GM04504 (cell line): ENCODE results near the gene ANKRD27.
"Not testable (repeated sequence)": the region's sequence is repeated elsewhere in the genome, so short reads cannot be mapped to it uniquely, and the experiment has no call there.

Experiments used
- DNase-seq: peaks from one replicate; pipeline ENCODE4 v3.0.0-alpha.2; 2012; ENCODE audit warnings: low read depth

The ANKRD27 gene

GRCh38 chr19:32599736-32600157 is 75.2 kb downstream of the ANKRD27 start:
- peak; percentile 12 for DNase-seq

- no peak for DNase-seq
Measured at GRCh38 chr19:32599258-32599657, 75.7 kb downstream of the ANKRD27 start.

- no peak for DNase-seq
Measured at GRCh38 chr19:32598022-32598421, 77.0 kb downstream of the ANKRD27 start.

GRCh38 chr19:32595491-32595890 is 79.5 kb downstream of the ANKRD27 start:
- no peak for DNase-seq

GRCh38 chr19:32594021-32594420 is 81.0 kb downstream of the ANKRD27 start:
- DNase-seq, result no peak

- DNase-seq, result not testable (repeated sequence)
Measured at GRCh38 chr19:32587747-32588504, 87.1 kb downstream of the ANKRD27 start.

- DNase-seq, result no peak
Measured at GRCh38 chr19:32581705-32582179, 93.2 kb downstream of the ANKRD27 start.

- peak; percentile 85 for DNase-seq
Measured at GRCh38 chr19:32580901-32581704, 93.9 kb downstream of the ANKRD27 start, which contains the start of gene PDCD5. Gene PDCD5, plus strand, starts transcription at chr19:32581190. Its CDS starts 72 bp downstream, at chr19:32581262.

GRCh38 chr19:32580353-32580900 is 94.6 kb downstream of the ANKRD27 start:
- no peak for DNase-seq

GRCh38 chr19:32576790-32577189 is 98.2 kb downstream of the ANKRD27 start:
- DNase-seq, result no peak

- DNase-seq, result no peak
Measured at GRCh38 chr19:32573492-32573794, 101.5 kb downstream of the ANKRD27 start.

- not testable (repeated sequence) for DNase-seq
Measured at GRCh38 chr19:32572700-32573491, 102.1 kb downstream of the ANKRD27 start.

- DNase-seq, result not testable (repeated sequence)
Measured at GRCh38 chr19:32571471-32572075, 103.4 kb downstream of the ANKRD27 start.

GRCh38 chr19:32570081-32570785 is 104.7 kb downstream of the ANKRD27 start:
- no peak for DNase-seq

GRCh38 chr19:32567486-32567885 is 107.5 kb downstream of the ANKRD27 start:
- no peak for DNase-seq

- no peak for DNase-seq
Measured at GRCh38 chr19:32566246-32566830, 108.6 kb downstream of the ANKRD27 start.

GRCh38 chr19:32563761-32564160 is 111.2 kb downstream of the ANKRD27 start:
- no peak for DNase-seq

GRCh38 chr19:32558607-32559228 is 116.3 kb downstream of the ANKRD27 start:
- no peak for DNase-seq

GRCh38 chr19:32555786-32556185 is 119.2 kb downstream of the ANKRD27 start:
- no peak for DNase-seq

GRCh38 chr19:32550666-32551065 is 124.3 kb downstream of the ANKRD27 start:
- DNase-seq, result no peak
